GM12892 (cell line): ENCODE data around the gene PIAS1.

ENCODE experiments used
- POLR2A ChIP-seq: IDR thresholded peaks from 2 replicates; pipeline ENCODE4 v1.6.1; 2011; ENCODE audit warnings: low read depth, low read length, control low read depth
- POLR2AphosphoS5 ChIP-seq: IDR thresholded peaks from 2 replicates; pipeline ENCODE4 v1.6.1; 2011; ENCODE audit warnings: low read depth, low read length, control low read depth
- TAF1 ChIP-seq: IDR thresholded peaks from 2 replicates; pipeline ENCODE4 v1.6.1; 2011; ENCODE audit warnings: low read depth, mild to moderate bottlenecking, control low read depth, low read length, borderline replicate concordance

DNA sequence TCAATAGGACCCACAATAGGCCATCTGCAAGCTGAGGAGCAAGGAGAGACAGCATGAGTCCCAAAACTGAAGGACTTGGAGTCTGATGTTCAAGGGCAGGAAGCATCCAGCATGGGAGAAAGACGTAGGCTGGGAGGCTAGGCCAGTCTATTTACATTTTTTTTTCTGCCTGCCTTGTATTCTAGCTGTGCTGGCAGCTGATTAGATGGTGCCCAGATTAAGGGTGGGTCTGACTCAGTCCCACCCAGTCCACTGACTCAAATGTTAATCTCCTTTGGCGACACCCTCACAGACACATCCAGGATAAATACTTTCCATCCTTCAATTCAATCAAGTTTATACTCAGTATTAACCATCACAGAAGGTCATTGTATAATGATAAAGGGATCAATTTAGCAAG is 15.9 kb upstream of the PIAS1 start:
- TF ChIP-seq POLR2AphosphoS5: no peak
- TF ChIP-seq TAF1: no peak
- TF ChIP-seq POLR2A: no peak
